GM12878 (cell line): ENCODE results near the gene ATP8A1. TPM values are rescaled to one million over a fixed set of nuclear protein-coding genes. Genes with fewer than 3 reads are reported as not detected.

Experiments used
- ATAC-seq: fragments of 200-7000 bp; cut with Tn5 transposase; 3 replicates; pipeline ENCODE4 v1.9.1; 2020; ENCODE audit warnings: mild to moderate bottlenecking, moderate library complexity
- BruUV-seq: library from RNA; stranded (reverse); fragments of 400-500 nt; replicated peaks from 2 replicates; lab custom pipeline; 2021; lab: Mats Ljungman, UMichigan
- CTCF ChIA-PET: fragments of 300-600 bp; sonication (Branson Sonifier 250); formaldehyde crosslinking; extraction: SDS; loops from one replicate; lab custom pipeline; 2021; ENCODE audit warnings: inconsistent platforms; lab: Yijun Ruan, JAX
- POLR2A ChIA-PET: fragments of 350-600 bp; formaldehyde crosslinking; extraction: SDS; loops from one replicate; lab custom pipeline; 2021; ENCODE audit warnings: inconsistent platforms; lab: Charles Lee
- RAD21 ChIA-PET: fragments of 300-600 bp; sonication (Branson Sonifier 250); formaldehyde crosslinking; loops from one replicate; lab custom pipeline; 2023; ENCODE audit warnings: antibody characterized with exemption; ENCODE audit not compliant: unreplicated experiment; lab: Charles Lee
- SMC1A ChIA-PET: fragments of 300-600 bp; sonication (Branson Sonifier 250); formaldehyde crosslinking; loops from one replicate; lab custom pipeline; 2023; ENCODE audit not compliant: unreplicated experiment, uncharacterized antibody; lab: Charles Lee
- DNase-seq: peaks from one replicate; pipeline ENCODE4 v3.0.0-alpha.2; 2011; ENCODE audit warnings: low read depth, low spot score
- FAIRE-seq: peaks from 3 replicates; lab custom pipeline; 2011; peaks lifted over from hg19 to GRCh38; lab: Jason Lieb, UNC
- H2AFZ ChIP-seq: 2 replicates; pipeline ENCODE4 v1.6.0; 2011; ENCODE audit warnings: low read depth, low read length, control low read depth; ENCODE audit not compliant: control insufficient read depth
- H3K27ac ChIP-seq: 2 replicates; pipeline ENCODE4 v1.5.1; 2011; ENCODE audit warnings: control low read depth; ENCODE audit not compliant: control insufficient read depth, insufficient read depth
- H3K27me3 ChIP-seq, 2 experiments: replicated peaks in 1 of 2; 2 replicates each; pipeline versions ENCODE4 v1.6.0 to v1.6.1; 2011; ENCODE audit warnings: low read length in 1 of 2; ENCODE audit not compliant: control insufficient read depth in 2 of 2, insufficient read depth in 2 of 2
- H3K36me3 ChIP-seq, 2 experiments: 2 replicates each; pipeline ENCODE4 v1.5.1; 2011; ENCODE audit warnings: low read length in 1 of 2; ENCODE audit not compliant: control insufficient read depth in 2 of 2, insufficient read depth in 2 of 2
- H3K4me1 ChIP-seq: 2 replicates; pipeline ENCODE4 v1.6.1; 2011; ENCODE audit warnings: mild to moderate bottlenecking, low read length, moderate library complexity, mixed read lengths; ENCODE audit not compliant: control insufficient read depth, insufficient read depth
- H3K4me2 ChIP-seq: 2 replicates; pipeline ENCODE4 v1.6.0; 2011; ENCODE audit warnings: control low read depth; ENCODE audit not compliant: control insufficient read depth, insufficient read depth
- H3K4me3 ChIP-seq: fragments of 200-600 bp; sonication (generic); 2 replicates; pipeline ENCODE4 v1.5.1; 2016
- H3K79me2 ChIP-seq: 2 replicates; pipeline ENCODE4 v1.6.0; 2011; ENCODE audit warnings: low read length; ENCODE audit not compliant: control insufficient read depth, insufficient read depth
- H3K9ac ChIP-seq: 2 replicates; pipeline ENCODE4 v1.8.0; 2011; ENCODE audit warnings: low read length, control low read depth, mixed read lengths; ENCODE audit not compliant: control insufficient read depth, insufficient read depth
- H3K9me3 ChIP-seq: replicated peaks from 3 replicates; pipeline ENCODE4 v1.5.1; 2011; ENCODE audit warnings: mild to moderate bottlenecking, low read length; ENCODE audit not compliant: control insufficient read depth, insufficient read depth
- H4K20me1 ChIP-seq: 2 replicates; pipeline ENCODE4 v1.6.0; 2011; ENCODE audit not compliant: control insufficient read depth, insufficient read depth
- CBFB ChIP-seq: IDR thresholded peaks from 2 replicates; pipeline ENCODE4 v1.6.1; 2016; ENCODE audit warnings: antibody characterized with exemption, low read depth
- DPF2 ChIP-seq: fragments of 450-650 bp; IDR thresholded peaks from 2 replicates; pipeline ENCODE4 v1.6.1; 2017; ENCODE audit warnings: mild to moderate bottlenecking
- EED ChIP-seq: sonication (generic); IDR thresholded peaks from 2 replicates; pipeline ENCODE4 v1.6.1; 2016; ENCODE audit warnings: antibody characterized with exemption, low read depth
- ELK1 ChIP-seq: IDR thresholded peaks from 2 replicates; pipeline ENCODE4 v1.6.1; 2012; ENCODE audit warnings: low read depth, low read length, improper control_type of control experiment
- HDAC6 ChIP-seq: fragments of 200-600 bp; sonication (generic); IDR thresholded peaks from one replicate; pipeline ENCODE4 v1.8.0; 2017; ENCODE audit warnings: antibody characterized with exemption; ENCODE audit not compliant: unreplicated experiment
- NBN ChIP-seq: fragments of 450-650 bp; IDR thresholded peaks from 2 replicates; pipeline ENCODE4 v1.6.1; 2016
- NR2C1 ChIP-seq: fragments of 450-650 bp; IDR thresholded peaks from 2 replicates; pipeline ENCODE4 v1.6.1; 2017; ENCODE audit warnings: antibody characterized with exemption, mild to moderate bottlenecking, moderate library complexity
- NRF1 ChIP-seq: conservative IDR thresholded peaks from 2 replicates; pipeline ENCODE4 v1.6.1; 2011; ENCODE audit warnings: mild to moderate bottlenecking, low read depth, low read length, improper control_type of control experiment
- PKNOX1 ChIP-seq: fragments of 450-650 bp; IDR thresholded peaks from 2 replicates; pipeline ENCODE4 v1.6.1; 2016; ENCODE audit warnings: mild to moderate bottlenecking
- RELA ChIP-seq: fragments of 450-650 bp; IDR thresholded peaks from 2 replicates; pipeline ENCODE4 v1.8.0; 2014; ENCODE audit warnings: borderline replicate concordance; ENCODE audit not compliant: partially characterized antibody
- SMARCA5 ChIP-seq: fragments of 450-650 bp; IDR thresholded peaks from 2 replicates; pipeline ENCODE4 v1.6.1; 2017; ENCODE audit warnings: mild to moderate bottlenecking
- SREBF2 ChIP-seq: IDR thresholded peaks from 2 replicates; pipeline ENCODE4 v1.6.1; 2012; ENCODE audit warnings: mild to moderate bottlenecking, low read length
- WGBS: methylation state at CpG from one replicate; pipeline ENCODE4 v1.1.6; 2016; ENCODE audit warnings: low lambda C conversion rate; ENCODE audit not compliant: insufficient replicate concordance, insufficient coverage; ENCODE audit errors: missing lambda C conversion rate; 5-methylcytosine and 5-hydroxymethylcytosine counted together
- in situ Hi-C: fragments of 300-500 bp; cut with MboI; formaldehyde crosslinking; loops from 9 replicates; pipeline ENCODE4 v1.14.3; 2018; ENCODE audit warnings: mixed read lengths
- intact Hi-C: fragments of 100-400 bp; cut with micrococcal nuclease; formaldehyde crosslinking; loops from one replicate; pipeline ENCODE4 v1.14.2; 2022; ENCODE audit not compliant: unreplicated experiment
- polyA plus RNA-seq, 11 experiments: library from polyadenylated mRNA; depleted of rRNA in 4 of 11; unstranded in 6 of 11; stranded (reverse) in 5 of 11; fragments of >200 nt; fragmentation: Nextera tagmentation in 4 of 11; fragmentation: Illumina TruSeq in 1 of 11; extraction: Ambion mirVana in 4 of 11; extraction: Trizol in 1 of 11; gene quantifications; 1 replicate in 1 of 11; 2 replicates in 10 of 11; pipeline versions ENCODE4 v1.2.1 to v1.2.3, GENCODE V29; 2011 to 2016; ENCODE audit warnings: inconsistent platforms in 2 of 11, missing spikeins in 2 of 11, low read depth in 1 of 11
- total RNA-seq, 4 experiments: library from RNA; depleted of rRNA in 3 of 4; stranded (reverse); fragments of >200 nt in 3 of 4; fragmentation: Illumina TruSeq in 1 of 4; extraction: Trizol in 1 of 4; gene quantifications; 2 replicates each; pipeline versions ENCODE4 v1.2.1 to v1.2.3, GENCODE V29; 2013 to 2021
- TF ChIP-seq, protein P1 (sequence below): IDR thresholded peaks from 2 replicates; pipeline ENCODE4 v1.6.1; 2011; ENCODE audit warnings: low read depth, low read length, improper control_type of control experiment, borderline replicate concordance
- TF ChIP-seq, protein P2 (sequence below): IDR thresholded peaks from 2 replicates; pipeline ENCODE4 v1.6.1; 2012; ENCODE audit warnings: improper control_type of control experiment, low read depth, low read length; ENCODE audit not compliant: insufficient replicate concordance

The ATP8A1 gene
- total and polyA plus RNA-seq, 10 of the 15 experiments (the other 5 are each of a cell fraction or from before 2014, with no cell fraction given), result 9.0 to 116 (median 37.3) TPM

GRCh38 chr4:42605264-42605663, 51.6 kb downstream of the ATP8A1 start:
- ChIA-PET RAD21 (interaction anchor here (0.7 kb wide), 1 partner anchor 10 kb away, joined by 3 read pairs; no protein-coding TSS in a partner anchor), POLR2A (no interaction called here), CTCF (no interaction called here), SMC1A (interaction anchor here (1.1 to 1.4 kb wide), 3 partner anchors 14 to 36 kb away, joined by 3 read pairs; no protein-coding TSS in a partner anchor)
- in situ Hi-C loops (no loop called here), intact Hi-C loops (no loop called here)
- no TSS peak for BruUV-seq
- Histone ChIP-seq H2AFZ (no peak overlapping the region), H3K4me2 (no peak overlapping the region), H4K20me1 (no peaks in the 10 kb centered on the region), H3K27ac (no peak overlapping the region), H3K27me3 (no peaks in the 10 kb centered on the region), H3K79me2 (peaks cover 1% of the 10 kb centered on the region), H3K36me3 (peaks cover 5 to 13% of the 10 kb centered on the region in 2 experiments), H3K9ac (no peak overlapping the region), H3K9me3 (no peaks in the 10 kb centered on the region), H3K4me3 (no peak overlapping the region), H3K4me1 (no peaks in the 10 kb centered on the region; the same call in none of the 2 replicates)
- 96% methylated on average over 5 of the region's 5 CpGs for WGBS
- ATAC-seq (no peak), DNase-seq (no peak), FAIRE-seq (no peak)
- no peak for TF ChIP-seq SMARCA5
- TF ChIP-seq RELA, result no peak
- no peak for TF ChIP-seq ELK1
- no peak for TF ChIP-seq CBFB
- TF ChIP-seq NRF1, result no peak
- TF ChIP-seq, protein P1, sequence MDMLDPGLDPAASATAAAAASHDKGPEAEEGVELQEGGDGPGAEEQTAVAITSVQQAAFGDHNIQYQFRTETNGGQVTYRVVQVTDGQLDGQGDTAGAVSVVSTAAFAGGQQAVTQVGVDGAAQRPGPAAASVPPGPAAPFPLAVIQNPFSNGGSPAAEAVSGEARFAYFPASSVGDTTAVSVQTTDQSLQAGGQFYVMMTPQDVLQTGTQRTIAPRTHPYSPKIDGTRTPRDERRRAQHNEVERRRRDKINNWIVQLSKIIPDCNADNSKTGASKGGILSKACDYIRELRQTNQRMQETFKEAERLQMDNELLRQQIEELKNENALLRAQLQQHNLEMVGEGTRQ, result no peak
- TF ChIP-seq SREBF2, result no peak
- TF ChIP-seq NBN, result no peak
- no peak for TF ChIP-seq HDAC6
- no peak for TF ChIP-seq DPF2
- no peak for TF ChIP-seq NR2C1
- TF ChIP-seq, protein P2, sequence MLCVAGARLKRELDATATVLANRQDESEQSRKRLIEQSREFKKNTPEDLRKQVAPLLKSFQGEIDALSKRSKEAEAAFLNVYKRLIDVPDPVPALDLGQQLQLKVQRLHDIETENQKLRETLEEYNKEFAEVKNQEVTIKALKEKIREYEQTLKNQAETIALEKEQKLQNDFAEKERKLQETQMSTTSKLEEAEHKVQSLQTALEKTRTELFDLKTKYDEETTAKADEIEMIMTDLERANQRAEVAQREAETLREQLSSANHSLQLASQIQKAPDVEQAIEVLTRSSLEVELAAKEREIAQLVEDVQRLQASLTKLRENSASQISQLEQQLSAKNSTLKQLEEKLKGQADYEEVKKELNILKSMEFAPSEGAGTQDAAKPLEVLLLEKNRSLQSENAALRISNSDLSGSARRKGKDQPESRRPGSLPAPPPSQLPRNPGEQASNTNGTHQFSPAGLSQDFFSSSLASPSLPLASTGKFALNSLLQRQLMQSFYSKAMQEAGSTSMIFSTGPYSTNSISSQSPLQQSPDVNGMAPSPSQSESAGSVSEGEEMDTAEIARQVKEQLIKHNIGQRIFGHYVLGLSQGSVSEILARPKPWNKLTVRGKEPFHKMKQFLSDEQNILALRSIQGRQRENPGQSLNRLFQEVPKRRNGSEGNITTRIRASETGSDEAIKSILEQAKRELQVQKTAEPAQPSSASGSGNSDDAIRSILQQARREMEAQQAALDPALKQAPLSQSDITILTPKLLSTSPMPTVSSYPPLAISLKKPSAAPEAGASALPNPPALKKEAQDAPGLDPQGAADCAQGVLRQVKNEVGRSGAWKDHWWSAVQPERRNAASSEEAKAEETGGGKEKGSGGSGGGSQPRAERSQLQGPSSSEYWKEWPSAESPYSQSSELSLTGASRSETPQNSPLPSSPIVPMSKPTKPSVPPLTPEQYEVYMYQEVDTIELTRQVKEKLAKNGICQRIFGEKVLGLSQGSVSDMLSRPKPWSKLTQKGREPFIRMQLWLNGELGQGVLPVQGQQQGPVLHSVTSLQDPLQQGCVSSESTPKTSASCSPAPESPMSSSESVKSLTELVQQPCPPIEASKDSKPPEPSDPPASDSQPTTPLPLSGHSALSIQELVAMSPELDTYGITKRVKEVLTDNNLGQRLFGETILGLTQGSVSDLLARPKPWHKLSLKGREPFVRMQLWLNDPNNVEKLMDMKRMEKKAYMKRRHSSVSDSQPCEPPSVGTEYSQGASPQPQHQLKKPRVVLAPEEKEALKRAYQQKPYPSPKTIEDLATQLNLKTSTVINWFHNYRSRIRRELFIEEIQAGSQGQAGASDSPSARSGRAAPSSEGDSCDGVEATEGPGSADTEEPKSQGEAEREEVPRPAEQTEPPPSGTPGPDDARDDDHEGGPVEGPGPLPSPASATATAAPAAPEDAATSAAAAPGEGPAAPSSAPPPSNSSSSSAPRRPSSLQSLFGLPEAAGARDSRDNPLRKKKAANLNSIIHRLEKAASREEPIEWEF, result no peak
- TF ChIP-seq EED, result no peak
- no peak for TF ChIP-seq PKNOX1
